Activated naive CD8-positive, alpha-beta T cell treated with anti-CD3 and anti-CD28 coated beads for 36 hours (primary cell): ENCODE results near the gene SELPLG. TPM values are rescaled to one million over a fixed set of nuclear protein-coding genes. Genes with fewer than 3 reads are reported as not detected.
"Not testable (repeated sequence)": the region's sequence is repeated elsewhere in the genome, so short reads cannot be mapped to it uniquely, and the experiment has no call there.

Experiments
- DNase-seq: peaks from one replicate; pipeline ENCODE4 v3.0.0; 2021
- H3K27ac Mint-ChIP-seq: one replicate; pipeline ENCODE4 v1.8.0; 2022; ENCODE audit warnings: mild to moderate bottlenecking, moderate library complexity, mixed read lengths
- H3K27me3 Mint-ChIP-seq: one replicate; pipeline ENCODE4 v1.8.0; 2022; ENCODE audit warnings: mild to moderate bottlenecking, mixed read lengths
- H3K36me3 Mint-ChIP-seq: one replicate; pipeline ENCODE4 v1.8.0; 2021; ENCODE audit warnings: mild to moderate bottlenecking, mixed read lengths
- H3K4me1 Mint-ChIP-seq: one replicate; pipeline ENCODE4 v1.8.0; 2021; ENCODE audit warnings: mixed read lengths
- H3K4me3 Mint-ChIP-seq: one replicate; pipeline ENCODE4 v1.8.0; 2022; ENCODE audit warnings: mild to moderate bottlenecking, moderate library complexity, mixed read lengths
- H3K9me3 Mint-ChIP-seq: one replicate; pipeline ENCODE4 v1.8.0; 2022; ENCODE audit warnings: mixed read lengths
- total RNA-seq, 2 experiments: library from RNA; stranded (reverse); gene quantifications; one replicate each; pipeline ENCODE4 v1.2.3, GENCODE V29; 2021

The SELPLG gene
- total RNA-seq, 2 experiments from 2014 or later, result 22.2 to 23.0 TPM

GRCh38 chr12:108575199-108575912 lies 58.3 kb downstream of the SELPLG start:
- no peak for DNase-seq
- Mint-ChIP-seq H3K9me3 (peaks cover 7% of the 10 kb centered on the region), H3K4me1 (peaks cover 49% of the 10 kb centered on the region), H3K36me3 (peaks cover 10% of the 10 kb centered on the region), H3K4me3 (no peak overlapping the region), H3K27ac (no peak overlapping the region), H3K27me3 (no peaks in the 10 kb centered on the region)

DNA sequence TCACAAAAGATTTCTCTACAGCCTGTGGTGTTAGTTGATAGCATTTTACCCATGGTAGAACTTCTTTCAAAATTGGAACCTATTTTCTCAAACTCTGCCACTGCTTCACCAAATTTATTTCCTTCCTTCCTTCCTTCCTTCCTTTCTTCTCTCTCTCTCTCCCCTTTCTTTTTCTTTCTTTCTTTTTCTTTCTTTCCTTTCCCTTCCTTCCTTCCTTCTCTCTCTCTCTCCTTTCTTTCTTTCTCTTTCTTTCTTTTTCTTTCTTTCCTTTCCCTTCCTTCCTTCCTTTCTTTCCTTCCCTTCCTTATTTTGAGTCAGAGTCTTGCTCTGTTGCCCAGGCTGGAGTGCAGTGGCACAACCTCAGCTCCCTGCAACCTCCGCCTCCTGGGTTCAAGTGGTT lies 59.4 kb downstream of the SELPLG start:
- DNase-seq, H3K27ac Mint-ChIP-seq, H3K27me3 Mint-ChIP-seq, H3K4me3 Mint-ChIP-seq, H3K9me3 Mint-ChIP-seq: not testable (repeated sequence)
- peaks cover 59% of the 10 kb centered on the region for H3K4me1 Mint-ChIP-seq
- peaks cover 14% of the 10 kb centered on the region for H3K36me3 Mint-ChIP-seq

- H3K4me1 Mint-ChIP-seq, result peaks cover 63% of the 10 kb centered on the region
- H3K36me3 Mint-ChIP-seq, result peaks cover 18% of the 10 kb centered on the region
- DNase-seq, result peak; percentile 31
- no peaks in the 10 kb centered on the region for H3K27me3 Mint-ChIP-seq
- no peaks in the 10 kb centered on the region for H3K9me3 Mint-ChIP-seq
- no peak overlapping the region for H3K27ac Mint-ChIP-seq
- H3K4me3 Mint-ChIP-seq, result no peak overlapping the region
Measured at GRCh38 chr12:108573317-108573716, 60.4 kb downstream of the SELPLG start.

- no peak for DNase-seq
- no peak overlapping the region for H3K27ac Mint-ChIP-seq
- H3K4me3 Mint-ChIP-seq, result no peak overlapping the region
- H3K27me3 Mint-ChIP-seq, result no peaks in the 10 kb centered on the region
- no peaks in the 10 kb centered on the region for H3K9me3 Mint-ChIP-seq
- peaks cover 74% of the 10 kb centered on the region for H3K4me1 Mint-ChIP-seq
- peaks cover 27% of the 10 kb centered on the region for H3K36me3 Mint-ChIP-seq
Measured at GRCh38 chr12:108572166-108572790, 61.4 kb downstream of the SELPLG start.

Other genes starting within 250 kb of the SELPLG start
- gene FICD, start 118.6 kb downstream of the SELPLG start, total RNA-seq, result 1 to 10 TPM; 4.2 to 4.3 TPM
- 10 to 100 TPM; 78.7 to 80.9 TPM for gene SART3, start 72.7 kb downstream of the SELPLG start, total RNA-seq
- gene ISCU, start 71.3 kb downstream of the SELPLG start, total RNA-seq, result 10 to 100 TPM; 69.5 TPM
- under 1 TPM in 1 of 2 experiments, not detected in 1; 0.12 TPM for gene TMEM119, start 35.8 kb downstream of the SELPLG start, total RNA-seq
- gene CORO1C, start 97.6 kb upstream of the SELPLG start, total RNA-seq, result 10 to 100 TPM; 87.4 to 90.6 TPM
- 10 to 100 TPM; 20.7 to 26.9 TPM for gene SSH1, start 223.7 kb upstream of the SELPLG start, total RNA-seq
- not detected for gene DAO, start 246.2 kb upstream of the SELPLG start, total RNA-seq